ENCODE data around the gene DGKB. TPM values are rescaled to one million over a fixed set of nuclear protein-coding genes. Genes with fewer than 3 reads are reported as not detected.

Gene DGKB
- polyA plus RNA-seq, 3 donors: 2.3 to 3.3 (median 2.6) TPM

DNA sequence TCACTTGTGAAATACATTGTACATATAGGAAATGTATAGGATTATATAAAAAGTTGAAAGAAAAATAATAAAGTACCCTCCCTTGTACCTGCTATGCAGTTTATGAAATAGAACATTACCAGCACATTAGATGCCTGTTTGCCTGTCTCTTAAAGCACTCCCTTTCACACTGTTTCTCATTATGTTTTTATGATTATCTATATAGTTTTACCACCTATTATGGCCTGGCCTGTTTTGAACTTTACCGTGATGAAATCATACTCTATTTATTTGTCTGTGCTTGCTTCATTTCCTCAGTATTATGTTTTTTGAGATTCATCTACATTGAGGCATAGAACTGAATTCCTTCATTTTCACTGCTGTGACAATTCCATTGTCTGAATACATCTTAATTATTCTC lies 41.1 kb downstream of the DGKB start:
- no peak for DNase-seq

DNA sequence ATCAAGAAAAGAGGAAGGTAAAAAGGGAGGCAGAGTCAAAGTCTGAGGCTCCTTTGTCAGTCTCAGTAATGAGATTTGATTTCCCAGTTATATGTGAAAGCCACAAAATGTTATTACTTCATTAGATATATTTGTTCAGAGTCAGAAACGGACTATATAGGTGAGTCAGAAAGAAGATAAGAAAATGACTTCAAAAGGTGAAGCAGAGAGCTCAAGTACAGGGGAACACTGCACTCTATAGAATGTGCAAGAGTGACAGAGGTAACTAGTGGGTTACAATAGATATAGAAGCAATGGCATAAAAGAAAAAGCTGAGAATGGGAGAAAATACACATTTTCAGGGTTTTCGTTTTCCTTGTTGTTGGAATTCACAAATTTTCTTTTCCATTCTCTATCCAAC lies 43.3 kb downstream of the DGKB start:
- no peak for DNase-seq

DNA sequence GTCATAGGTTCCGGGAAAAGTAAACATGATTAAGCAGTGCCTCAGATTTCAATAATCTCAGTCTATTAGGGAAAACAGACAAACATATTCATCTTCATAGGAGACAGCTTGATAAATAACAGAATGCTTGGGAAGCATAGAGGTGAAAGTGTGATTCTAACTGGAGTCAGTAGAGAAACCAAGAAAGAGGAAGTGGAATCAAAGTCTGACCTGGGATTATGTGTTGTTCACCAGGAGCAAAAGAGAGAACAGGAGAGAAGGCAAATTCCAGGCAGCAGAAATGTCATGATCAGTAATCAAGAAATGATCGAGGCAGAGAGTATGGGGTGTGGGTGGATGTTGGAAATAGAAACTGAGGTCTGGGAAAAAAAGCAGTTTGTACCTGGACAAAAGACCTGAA lies 43.7 kb downstream of the DGKB start:
- no peak for DNase-seq

DNA sequence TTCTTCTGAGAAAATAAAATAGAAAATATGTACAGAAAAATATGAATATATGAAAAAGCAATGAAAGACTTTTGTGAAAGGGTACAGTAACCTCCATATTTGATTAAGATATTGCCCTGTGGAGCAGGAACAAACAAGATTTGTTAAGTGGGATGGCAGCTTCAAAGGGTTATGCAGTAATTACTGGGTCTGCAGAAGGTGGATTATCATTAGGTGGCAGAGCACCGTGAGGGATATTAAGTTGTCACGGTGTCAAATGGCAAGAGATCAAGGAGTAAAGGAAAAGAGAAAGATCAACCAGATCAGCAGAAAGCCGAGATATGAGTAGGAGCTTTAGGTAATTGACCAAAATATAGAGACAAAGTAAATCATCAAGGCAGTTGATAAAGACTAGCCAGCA lies 44.1 kb downstream of the DGKB start:
- no peak for DNase-seq

DNA sequence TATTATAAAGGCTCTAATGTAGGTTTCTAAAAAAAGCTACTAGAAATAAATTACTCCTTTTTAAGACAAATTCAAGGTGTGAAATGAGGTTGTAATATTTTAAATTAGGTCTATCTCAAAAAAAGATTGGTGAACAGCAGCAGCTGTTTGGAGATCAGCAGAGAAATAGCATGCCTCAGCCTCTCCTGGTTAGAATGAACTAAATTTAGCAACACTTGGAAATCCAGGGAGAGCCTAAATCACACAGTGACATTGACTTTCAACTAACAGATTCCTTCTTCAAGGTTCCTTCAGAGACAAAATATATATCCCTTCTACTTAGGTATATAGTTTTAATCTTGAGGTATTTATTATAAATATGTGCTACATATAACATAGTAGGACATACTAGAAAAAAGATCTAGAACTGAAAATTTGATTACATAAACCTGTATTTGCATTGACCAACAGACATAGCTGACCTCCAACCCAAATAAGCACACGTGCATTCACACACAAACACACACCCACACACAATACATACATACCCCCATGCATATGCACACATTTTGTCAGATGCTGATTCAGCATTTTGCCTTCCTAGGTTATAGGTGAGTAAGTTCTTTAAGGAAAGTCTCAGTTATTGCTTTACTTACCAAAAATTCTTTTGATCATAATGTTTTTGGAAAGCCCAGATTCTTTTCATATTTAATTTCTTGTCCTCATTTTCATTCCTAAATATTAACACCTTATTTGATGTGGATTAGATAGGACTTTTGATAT lies 47.3 kb downstream of the DGKB start:
- DNase-seq: no peak

DNA sequence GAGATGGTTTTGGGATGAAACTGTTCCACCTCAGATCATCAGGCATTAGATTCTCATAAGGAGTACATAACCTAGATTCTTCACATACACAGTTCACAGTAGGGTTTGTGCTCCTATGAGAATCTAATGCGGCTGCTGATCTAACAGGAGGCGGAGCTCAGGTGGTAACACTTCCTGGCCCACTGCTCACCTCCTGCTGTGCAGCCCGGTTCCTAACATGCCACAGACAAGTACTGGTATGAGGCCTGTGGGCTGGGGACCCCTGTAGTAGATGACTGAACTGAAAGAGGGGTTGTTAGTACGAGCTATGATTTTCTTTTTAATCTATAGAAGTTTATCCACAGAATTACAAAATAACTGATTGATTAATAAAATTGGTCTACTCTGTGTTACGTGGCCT lies 48.1 kb downstream of the DGKB start:
- no peak for DNase-seq

DNA sequence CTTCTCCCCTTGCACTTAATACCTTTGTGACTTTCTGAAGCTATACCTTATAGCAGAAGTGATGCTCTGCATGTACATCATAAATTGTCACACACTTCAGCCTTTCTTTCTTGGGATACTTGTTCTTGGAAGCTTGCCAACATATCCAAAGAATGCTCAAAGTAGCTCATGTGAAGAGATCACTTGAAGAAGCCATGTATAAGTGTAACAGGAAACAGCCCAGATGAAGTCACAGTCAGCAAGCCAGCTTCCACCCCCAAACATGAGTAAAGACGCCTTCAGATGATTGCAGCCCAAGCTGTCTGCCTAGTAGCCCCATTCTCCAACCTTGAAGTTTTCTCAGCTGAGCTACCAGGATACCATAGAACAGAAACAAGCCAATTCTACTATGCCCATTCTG lies 50.9 kb downstream of the DGKB start:
- DNase-seq: no peak

DNA sequence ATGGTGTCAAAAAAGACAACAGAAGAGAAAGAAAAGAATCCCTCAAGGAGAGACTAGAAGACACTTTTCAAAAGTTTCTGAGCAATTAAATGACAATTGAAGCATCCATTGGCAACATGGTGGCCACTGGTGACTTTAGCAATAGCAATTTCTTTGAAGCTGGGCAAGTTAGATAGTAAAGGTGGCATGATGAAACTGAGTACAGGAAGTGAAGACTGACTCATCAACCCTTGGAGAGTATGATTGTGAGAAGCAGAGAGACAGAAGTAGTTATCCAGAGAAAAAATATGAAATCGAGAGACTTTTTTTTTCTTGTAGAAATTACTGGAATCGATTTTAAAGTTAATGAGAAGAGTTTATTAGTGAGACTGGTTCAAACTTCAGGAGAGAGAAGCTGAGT lies 52.5 kb downstream of the DGKB start:
- DNase-seq: no peak

DNA sequence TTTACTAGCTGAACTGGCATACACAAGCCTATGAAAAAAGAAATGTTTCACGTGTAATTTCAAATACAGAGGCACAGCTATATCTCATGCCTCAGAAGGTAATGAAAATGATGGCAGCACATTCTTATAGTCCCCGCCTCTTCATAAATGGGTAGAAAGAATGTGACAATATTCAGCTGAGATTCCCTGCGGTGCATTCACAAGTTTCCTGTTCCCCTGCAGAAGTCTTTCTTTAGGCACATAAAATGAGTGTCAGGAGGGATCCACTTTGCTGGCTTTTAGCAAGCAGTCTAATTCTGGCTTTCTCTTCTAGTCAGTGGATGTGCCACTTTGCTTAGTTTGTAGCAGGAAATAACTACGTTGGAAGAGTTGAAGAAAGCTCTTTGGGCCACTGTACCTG lies 56.1 kb downstream of the DGKB start:
- no peak for DNase-seq

DNA sequence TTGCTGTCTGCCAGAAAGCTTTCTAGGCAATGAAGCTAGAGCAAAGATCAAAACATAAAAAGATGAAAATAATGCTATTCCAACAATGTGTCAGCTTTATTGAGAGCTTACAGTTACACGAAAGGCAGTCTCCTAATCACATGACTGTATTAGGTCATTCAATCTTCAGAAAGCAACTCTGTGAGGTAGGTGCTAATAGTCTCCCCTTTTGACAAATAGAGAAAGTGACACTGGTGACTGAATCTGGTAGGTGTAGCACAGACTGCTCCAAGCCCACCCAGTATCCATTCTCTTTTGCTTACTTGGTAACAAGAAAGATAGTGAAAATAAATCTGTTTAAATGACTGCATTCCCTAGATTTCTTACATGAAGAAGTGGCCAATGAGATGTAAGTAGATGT lies 58.8 kb downstream of the DGKB start:
- DNase-seq: no peak

DNA sequence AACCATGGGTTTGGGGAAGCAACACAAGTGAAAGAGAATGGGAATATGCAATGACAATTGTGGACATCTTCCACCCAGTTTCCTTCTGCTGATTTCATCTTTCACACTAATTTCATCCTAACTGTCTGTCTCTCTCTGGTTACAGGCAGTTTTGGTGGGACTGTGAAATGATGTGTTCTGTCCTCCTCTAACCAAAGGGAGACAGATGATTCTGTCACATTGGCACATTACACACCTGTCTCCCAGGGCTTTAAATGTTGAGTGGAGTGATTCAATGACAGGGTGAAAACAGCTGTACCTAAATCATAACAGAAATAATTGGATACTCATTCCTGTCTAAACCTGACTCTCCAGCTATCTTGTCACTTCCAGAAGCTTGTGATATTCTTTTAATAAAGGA lies 60.0 kb downstream of the DGKB start:
- DNase-seq: no peak

DNA sequence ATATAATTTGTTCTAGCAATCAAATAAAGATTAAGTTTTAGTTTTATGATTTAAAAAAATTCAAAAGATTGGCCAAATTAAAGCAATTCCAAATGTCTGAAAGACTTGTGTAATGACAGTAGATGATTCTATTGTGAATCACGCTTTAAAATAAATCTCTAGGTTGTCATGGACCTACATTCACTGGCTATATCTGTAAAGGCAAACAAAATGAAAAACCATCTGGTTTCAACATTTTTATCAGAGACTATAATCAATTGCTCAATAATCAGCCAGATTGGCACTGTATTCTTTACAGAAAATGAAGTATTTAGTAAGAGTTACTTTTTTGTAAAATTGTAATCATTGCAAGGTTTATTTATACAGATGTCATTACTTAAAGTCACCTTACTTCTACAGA lies 60.7 kb downstream of the DGKB start:
- no peak for DNase-seq

DNA sequence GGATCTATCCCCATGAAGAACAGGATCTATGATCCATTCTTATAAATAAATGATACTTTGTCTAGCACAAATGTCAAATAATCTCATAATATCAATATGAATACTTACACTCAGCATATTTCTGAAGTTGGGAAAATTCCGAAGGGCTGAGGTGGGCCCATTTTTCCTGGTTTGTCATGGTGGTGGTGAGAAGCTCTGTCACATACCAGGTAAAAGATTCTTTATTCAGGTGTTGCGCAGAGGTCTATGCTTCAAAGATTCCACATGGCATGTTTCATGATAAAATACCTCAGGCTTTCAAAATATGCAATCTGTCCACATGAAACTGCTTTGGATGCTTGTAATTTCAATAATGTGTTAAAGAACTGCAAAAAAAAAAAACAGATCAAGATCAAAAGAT lies 61.5 kb downstream of the DGKB start:
- no peak for DNase-seq

DNA sequence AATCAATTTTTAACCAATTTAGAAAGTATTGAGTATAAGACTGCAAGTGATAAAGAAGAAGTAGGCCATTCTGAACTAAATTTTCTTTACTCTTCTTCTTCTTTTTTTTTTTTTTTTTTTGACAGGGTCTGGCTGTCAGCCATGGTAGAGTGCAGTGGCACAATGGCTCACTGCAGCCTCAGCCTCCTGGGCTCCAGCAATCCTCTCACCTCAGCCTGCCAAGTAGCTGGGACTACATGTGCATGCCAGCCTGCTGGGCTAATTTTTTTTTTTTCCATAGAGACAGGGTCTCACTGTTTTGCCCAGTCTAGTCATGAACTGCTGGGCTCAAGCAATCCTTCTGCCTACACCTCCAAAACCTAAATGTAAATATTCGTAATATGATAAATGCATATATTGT lies 63.2 kb downstream of the DGKB start:
- DNase-seq: no peak

DNA sequence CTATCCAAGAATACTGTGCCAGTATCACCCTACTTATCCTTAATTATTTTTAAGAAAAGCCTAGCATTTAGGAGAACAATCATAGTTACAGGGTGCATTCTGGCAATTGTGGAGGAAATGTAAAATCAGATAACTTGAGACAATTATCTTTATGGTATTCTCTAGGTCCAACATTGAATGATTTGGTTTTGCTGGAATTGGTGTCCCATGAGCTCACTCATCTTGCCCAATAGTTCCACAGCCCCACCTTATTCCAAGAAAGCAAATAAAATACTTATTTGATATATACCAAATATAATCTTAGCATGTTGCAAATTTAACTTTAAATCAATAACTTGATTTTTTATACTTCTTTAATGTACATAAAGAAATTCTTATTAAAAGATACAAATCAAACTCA lies 65.3 kb downstream of the DGKB start:
- no peak for DNase-seq

DNA sequence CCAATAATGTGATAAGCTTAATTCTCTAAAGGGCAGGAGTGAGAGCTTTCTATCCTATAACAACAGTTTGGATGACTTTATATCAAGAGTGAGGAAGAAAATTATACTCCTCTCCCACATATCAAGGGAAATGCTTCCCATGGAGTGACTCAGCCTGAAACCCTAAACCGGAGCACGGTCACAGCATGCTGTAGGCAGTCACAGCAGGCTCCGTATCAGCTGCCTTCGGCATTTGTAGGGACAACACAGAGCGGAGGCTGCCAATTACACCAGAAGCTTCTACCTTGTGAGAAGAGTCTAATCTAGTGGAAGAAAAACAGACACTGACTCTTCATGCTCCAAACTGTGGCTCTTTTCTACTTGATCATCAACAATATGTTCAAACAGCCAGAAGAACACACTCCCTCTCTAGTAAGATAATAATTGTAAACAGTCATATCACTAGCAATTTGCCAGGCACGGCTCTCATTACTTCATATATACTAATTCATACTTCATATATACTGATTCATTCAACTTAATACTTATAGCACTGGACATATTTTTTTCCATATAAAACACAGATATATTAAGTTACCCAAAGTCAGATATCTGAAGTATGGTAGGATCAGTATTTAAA lies 65.9 kb downstream of the DGKB start:
- peak; percentile 45 for DNase-seq

DNA sequence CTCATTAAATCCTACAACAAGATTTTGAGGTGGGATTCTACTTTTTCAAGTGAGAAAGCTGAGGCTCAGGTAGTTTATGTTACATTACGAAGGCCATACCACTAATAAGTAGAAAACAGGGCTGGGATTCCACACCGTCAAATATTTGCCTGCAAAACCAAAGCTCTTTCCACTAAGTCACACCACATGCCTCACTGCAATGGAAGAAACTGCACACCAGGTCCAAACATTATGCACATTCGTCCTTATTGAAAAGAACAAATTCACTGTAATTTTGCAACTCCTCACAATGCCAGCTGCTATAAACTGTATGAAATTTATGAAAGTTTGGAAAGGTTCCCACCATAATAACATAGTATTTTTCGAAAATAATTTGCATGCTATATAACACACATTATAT lies 66.5 kb downstream of the DGKB start:
- no peak for DNase-seq

DNA sequence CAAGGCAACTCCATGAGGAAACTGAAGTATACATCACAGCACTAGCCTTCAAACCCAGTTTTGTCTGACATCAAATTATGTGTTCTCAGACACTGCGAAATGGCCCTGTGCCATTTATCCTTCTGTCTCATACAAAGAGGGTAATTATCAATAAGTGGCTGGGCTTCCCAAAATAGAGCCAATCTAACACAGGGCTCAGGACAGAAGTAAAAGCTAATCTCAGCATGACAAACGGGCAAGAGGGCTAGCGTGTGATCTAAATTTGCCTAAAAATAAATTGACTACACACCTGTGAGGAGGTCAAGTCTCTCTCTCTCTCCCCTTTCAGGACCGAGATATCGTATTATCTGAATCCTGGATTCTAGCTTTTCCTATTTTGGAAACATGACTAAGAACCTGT lies 67.2 kb downstream of the DGKB start:
- DNase-seq: no peak

DNA sequence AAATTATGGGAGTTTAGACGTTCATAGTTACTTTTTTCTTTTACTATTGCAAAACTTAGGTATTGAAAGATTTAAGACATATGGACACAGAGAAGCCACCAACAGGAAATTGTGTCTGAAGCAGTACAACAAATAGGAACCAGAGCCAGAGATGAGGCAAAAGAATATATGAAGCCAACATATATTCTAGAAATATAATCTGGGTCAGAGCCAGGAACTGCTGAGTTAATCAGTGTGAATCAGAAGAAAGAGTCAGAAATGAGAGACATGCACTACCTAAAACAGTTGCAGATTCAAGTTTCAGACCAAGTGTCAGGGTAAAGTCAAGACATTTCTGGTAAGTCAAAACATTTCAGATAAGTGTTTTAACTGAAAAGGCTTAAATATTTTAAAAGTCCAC lies 67.7 kb downstream of the DGKB start:
- no peak for DNase-seq

DNA sequence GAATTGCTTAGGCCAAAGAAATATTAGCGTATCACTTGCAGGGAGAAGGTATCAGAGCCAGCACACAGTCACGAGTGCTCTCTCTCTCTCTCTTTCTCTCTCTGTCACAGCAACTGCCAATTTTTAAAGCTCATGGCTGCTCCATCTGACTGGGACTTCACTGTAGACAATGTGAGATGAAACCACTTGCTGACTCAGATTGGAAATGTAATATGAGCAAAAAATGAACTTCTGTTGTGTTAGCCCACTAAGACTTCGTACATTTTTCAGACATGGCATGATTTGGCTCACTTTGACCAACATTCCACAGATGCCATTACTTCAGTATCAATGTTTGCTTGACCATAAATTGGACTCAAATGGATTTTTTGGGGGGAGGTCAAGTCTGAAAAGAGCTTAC lies 68.1 kb downstream of the DGKB start:
- DNase-seq: no peak

DNA sequence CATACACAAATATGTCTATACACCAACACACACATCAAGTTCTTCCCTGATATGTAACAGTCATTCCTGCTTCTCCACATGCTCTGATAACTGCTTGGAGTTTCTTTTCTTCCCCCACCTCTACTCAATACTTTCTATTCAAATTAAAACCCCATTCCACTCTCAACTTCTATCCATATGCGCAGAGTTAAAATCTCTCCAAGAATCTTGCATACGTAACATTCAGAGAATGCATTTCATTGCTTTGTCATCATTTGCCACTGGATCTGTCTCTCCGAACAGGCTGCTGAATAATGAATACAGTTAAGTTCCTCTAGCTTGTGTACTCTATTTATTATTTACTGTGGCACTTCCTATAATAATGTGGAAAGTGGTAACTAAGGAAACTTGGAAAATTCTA lies 68.8 kb downstream of the DGKB start:
- no peak for DNase-seq

DNA sequence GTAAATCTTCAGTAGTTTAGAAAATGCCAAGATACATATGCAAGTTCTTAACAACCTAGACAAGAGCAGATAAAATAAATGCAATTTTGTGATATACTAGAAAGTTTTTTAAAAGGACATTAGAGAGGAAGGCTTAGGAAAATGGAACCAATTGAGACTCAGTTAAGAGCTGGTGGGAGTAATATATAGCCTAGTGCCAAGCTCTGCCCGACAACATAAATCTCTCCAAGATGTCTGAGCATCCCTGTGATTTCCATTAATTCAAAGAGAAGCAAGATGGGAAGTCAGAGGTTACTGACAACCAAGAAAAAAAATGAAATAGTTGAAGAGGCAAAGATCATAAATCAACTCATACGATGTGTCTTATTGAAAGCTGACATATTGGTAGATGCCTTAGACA lies 74.5 kb downstream of the DGKB start:
- no peak for DNase-seq

DNA sequence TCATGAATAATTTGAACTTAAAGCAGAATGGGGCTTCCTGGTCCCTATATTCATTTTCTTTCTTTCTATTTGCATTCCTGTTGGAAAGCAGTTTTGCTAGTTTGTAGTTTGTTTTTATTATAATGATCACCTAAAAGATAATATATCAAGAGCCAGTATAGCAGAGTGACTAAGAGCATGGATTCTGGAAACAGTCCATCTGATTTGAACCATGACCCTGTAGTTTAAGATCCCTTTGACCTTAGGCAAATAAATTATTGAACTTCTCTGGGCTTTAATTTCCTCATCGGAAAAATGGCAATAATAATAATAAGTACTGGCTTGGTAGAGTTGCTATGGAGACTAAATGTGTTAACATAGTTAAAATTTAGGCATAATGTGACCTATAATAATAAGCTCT lies 76.1 kb downstream of the DGKB start:
- no peak for DNase-seq

DNA sequence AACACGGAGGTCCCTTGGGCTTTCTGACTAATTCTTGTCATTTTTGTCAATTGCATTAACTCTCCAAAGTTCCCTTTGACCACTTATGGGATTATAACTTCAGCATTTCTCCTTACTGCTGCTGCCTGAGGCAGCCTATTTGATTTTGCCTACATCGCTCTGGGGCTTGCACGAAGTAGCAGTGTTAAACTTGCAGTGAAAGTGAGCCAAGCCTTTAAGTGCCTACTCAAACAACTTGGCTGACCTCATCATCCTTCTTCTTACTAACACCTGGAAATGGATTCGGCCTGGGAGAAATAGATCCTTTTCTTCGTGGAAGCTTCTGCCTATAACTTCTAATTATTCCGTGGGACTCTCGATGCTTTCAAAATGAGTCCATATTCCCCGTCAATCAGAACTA lies 76.6 kb downstream of the DGKB start:
- no peak for DNase-seq
